ENCODE data around the gene EPHA2.

Gene EPHA2

DNA sequence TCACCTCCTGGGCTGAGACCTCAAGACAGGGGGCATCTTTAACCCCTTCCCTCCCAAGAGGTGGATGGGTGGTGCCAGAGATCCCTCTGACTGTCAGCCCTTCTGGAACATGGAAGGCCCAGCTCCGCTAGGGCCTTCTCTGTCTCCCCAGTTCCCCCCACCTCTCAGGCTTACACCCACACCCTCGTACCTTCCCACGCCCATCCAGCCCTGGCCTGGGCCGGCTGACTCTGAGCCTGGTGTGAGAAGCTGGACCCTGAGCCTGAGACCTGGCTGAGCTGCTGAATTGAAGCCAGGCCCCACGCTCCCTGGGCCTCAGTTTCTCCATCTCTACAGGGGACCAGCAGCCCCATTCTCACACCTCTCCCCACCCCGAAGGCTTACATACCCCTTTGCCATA lies 5.4 kb downstream of the EPHA2 start:
- Mint-ChIP-seq H3K9me3 (no peaks in the 10 kb centered on the region), H3K4me1 (peaks cover 6% of the 10 kb centered on the region), H3K36me3 (no peaks in the 10 kb centered on the region), H3K4me3 (no peak overlapping the region), H3K27ac (peak overlapping the region; percentile 72)
- no peak for ATAC-seq
- no peak for DNase-seq (ENCODE audit: low spot score in 2 of 2)

- Mint-ChIP-seq H3K4me3 (no peak overlapping the region), H3K4me1 (peaks cover 6% of the 10 kb centered on the region), H3K9me3 (no peaks in the 10 kb centered on the region), H3K27ac (peak overlapping the region; percentile 72), H3K36me3 (no peaks in the 10 kb centered on the region)
- no peak for ATAC-seq
- no peak for DNase-seq (ENCODE audit: low spot score in 2 of 2)
Measured at GRCh38 chr1:16149702-16150488, 6.0 kb downstream of the EPHA2 start.

DNA sequence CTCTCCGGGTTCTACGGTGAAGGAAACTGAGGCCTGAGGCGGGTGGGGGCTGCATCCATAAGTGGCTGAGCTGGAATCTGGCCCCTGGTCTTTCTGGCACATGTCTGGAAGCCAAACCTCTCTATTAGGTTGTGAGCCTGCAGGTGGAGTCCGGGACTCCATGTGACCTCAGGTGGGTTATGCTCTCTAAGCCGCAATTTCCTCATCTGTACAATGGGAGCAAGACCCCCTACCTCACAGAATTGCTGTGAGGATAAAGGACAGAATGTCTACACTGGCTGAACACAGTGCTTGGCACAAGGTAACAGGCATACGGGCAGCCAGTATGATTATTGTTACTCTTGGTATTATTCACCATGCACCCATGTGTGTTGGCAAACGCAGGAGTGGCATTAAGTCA lies 6.7 kb downstream of the EPHA2 start:
- DNase-seq (ENCODE audit: low spot score in 2 of 2), result no peak
- H3K36me3 Mint-ChIP-seq, result no peaks in the 10 kb centered on the region
- H3K9me3 Mint-ChIP-seq, result no peaks in the 10 kb centered on the region
- H3K27ac Mint-ChIP-seq, result no peak overlapping the region
- no peak for ATAC-seq
- peaks cover 6% of the 10 kb centered on the region for H3K4me1 Mint-ChIP-seq
- no peak overlapping the region for H3K4me3 Mint-ChIP-seq

DNA sequence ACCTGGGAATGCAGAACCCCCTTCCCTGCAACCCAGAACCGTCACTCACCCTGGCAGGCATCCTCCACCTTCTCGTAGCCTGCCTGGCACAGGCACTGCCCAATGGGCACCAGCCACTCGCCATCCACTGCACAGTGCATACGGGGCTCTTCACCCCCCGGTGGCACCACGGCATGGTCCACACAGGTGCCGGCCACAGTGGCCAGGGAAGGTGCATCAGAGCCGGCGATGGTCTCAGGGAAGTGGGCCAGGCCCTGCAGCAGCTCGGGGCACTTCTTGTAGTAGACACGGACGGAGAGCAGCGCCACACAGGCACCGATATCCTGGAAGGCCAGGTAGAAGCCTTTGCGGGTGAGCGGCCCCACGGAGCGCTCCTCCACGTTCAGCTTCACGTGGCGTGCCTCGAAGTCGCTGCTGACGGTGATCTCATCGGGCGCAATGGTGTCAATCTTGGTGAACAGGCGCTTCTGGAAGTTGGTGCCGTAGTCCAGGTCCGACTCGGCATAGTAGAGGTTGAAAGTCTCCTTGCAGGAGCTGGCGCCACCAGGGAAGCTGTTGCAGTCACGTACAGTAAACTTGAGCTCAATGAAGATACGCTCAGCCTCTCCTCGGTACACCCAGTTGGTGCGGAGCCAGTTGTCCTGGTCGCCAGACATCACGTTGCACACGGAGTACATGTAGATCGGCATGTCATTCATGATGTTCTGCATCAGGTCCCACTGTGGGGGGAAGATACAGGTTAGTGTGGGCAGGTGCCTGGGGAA lies 7.4 kb downstream of the EPHA2 start:
- no peak for ATAC-seq
- H3K9me3 Mint-ChIP-seq, result no peaks in the 10 kb centered on the region
- H3K27ac Mint-ChIP-seq, result no peak overlapping the region
- no peaks in the 10 kb centered on the region for H3K36me3 Mint-ChIP-seq
- H3K4me3 Mint-ChIP-seq, result no peak overlapping the region
- DNase-seq (ENCODE audit: low spot score in 2 of 2), result no peak
- H3K4me1 Mint-ChIP-seq, result peaks cover 6% of the 10 kb centered on the region

GRCh38 chr1:16147156-16147926 lies 8.5 kb downstream of the EPHA2 start:
- H3K36me3 Mint-ChIP-seq, result no peaks in the 10 kb centered on the region
- peaks cover 6% of the 10 kb centered on the region for H3K4me1 Mint-ChIP-seq
- no peak overlapping the region for H3K27ac Mint-ChIP-seq
- no peak for ATAC-seq
- no peak overlapping the region for H3K4me3 Mint-ChIP-seq
- no peaks in the 10 kb centered on the region for H3K9me3 Mint-ChIP-seq
- DNase-seq (ENCODE audit: low spot score in 2 of 2), result no peak

DNA sequence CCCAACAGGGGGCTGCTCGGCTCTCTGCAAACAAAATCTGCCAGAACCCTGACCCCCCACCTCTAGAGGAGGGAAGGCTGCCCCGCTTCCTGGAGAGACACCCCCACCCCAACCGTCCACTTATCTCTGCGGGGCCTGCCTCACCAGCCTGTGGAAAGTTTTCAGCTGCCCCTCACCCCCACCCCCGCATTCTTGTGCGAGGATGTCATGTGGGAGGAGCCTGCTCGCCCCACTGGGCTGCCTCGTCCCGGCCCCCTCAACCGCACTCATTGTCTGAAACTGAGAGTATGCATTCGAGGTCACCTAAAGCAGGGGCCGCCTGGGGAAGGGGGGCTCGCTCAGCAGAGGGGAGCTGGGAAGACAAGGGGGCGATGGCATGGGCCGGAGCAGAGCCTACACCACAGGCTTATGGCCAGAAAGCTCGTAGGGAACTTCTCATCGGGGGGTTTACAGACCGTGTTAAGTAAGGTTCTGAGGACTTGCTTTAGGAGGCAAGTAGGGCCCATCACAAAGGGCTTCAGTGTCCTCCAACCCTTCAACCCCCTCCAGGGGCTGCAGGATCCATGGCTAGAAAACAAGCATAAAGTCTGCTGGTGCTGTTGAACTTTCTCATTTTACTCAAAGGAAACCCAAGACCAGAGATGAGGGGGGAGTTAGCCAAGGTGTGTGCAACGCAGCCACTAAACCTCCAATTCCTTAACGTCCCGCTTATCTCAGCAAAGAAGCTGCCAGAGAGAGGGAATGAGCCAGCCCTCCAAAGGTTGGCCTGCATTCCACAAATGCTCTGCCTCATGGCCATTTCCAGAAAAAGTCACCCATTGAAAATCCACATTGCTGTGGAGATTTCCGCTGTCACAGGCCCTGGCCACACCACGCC lies 9.4 kb downstream of the EPHA2 start:
- no peak for ATAC-seq
- no peak overlapping the region for H3K27ac Mint-ChIP-seq
- H3K36me3 Mint-ChIP-seq, result no peaks in the 10 kb centered on the region
- peaks cover 6% of the 10 kb centered on the region for H3K4me1 Mint-ChIP-seq
- no peaks in the 10 kb centered on the region for H3K9me3 Mint-ChIP-seq
- no peak for DNase-seq (ENCODE audit: low spot score in 2 of 2)
- H3K4me3 Mint-ChIP-seq, result no peak overlapping the region

GRCh38 chr1:16145662-16146278 lies 10.1 kb downstream of the EPHA2 start:
- Mint-ChIP-seq H3K27ac (no peak overlapping the region), H3K4me3 (no peak overlapping the region), H3K4me1 (peaks cover 6% of the 10 kb centered on the region), H3K36me3 (no peaks in the 10 kb centered on the region), H3K9me3 (no peaks in the 10 kb centered on the region)
- DNase-seq (ENCODE audit: low spot score in 2 of 2) (no peak), ATAC-seq (no peak)

DNA sequence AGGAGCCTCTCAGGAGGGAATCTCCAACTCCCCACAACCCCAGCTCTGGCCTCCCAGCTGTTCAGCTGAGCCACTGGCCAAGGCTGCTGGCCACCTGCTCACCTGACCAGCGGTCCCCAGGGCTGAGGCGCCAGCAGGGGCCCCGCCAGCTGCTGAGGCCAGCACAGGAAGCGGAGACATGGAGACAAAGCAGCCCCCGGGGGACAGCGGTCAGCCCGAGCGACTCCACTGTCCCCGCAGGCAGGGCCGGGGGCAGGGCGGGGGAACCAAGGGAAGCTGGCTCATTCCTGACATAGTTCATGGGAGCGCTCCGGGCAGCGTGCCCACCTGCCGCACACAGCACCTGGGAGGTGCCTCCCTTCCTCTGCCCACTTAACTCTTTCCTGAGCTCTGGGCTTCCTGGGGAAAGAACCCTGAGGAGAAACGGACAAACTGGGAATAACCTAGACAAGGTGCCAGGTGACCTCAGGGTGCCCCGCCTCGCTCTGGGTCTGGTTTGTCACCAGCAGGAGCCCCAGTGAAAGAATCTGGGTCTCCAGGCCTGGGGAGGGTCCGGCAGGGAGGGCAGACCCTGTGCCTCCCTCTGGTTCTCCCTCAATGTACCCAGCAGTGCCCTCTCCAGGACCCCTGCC lies 10.7 kb downstream of the EPHA2 start:
- Mint-ChIP-seq H3K9me3 (no peaks in the 10 kb centered on the region), H3K4me3 (no peak overlapping the region), H3K4me1 (peaks cover 3% of the 10 kb centered on the region), H3K36me3 (no peaks in the 10 kb centered on the region), H3K27ac (no peak overlapping the region)
- no peak for ATAC-seq
- no peak for DNase-seq (ENCODE audit: low spot score in 2 of 2)

GRCh38 chr1:16144325-16145029 lies 11.4 kb downstream of the EPHA2 start:
- no peak overlapping the region for H3K4me3 Mint-ChIP-seq
- H3K9me3 Mint-ChIP-seq, result no peaks in the 10 kb centered on the region
- H3K27ac Mint-ChIP-seq, result no peak overlapping the region

GRCh38 chr1:16143566-16144324 lies 12.1 kb downstream of the EPHA2 start:
- no peak overlapping the region for H3K27ac Mint-ChIP-seq
- no peak overlapping the region for H3K4me3 Mint-ChIP-seq
- DNase-seq (ENCODE audit: low spot score in 2 of 2), result no peak
- no peaks in the 10 kb centered on the region for H3K36me3 Mint-ChIP-seq
- no peaks in the 10 kb centered on the region for H3K9me3 Mint-ChIP-seq
- peaks cover 9% of the 10 kb centered on the region for H3K4me1 Mint-ChIP-seq
- no peak for ATAC-seq

More at GRCh38 chr1:16144325-16145029, 11.4 kb downstream of the EPHA2 start:
- Mint-ChIP-seq H3K4me1 (peaks cover 4% of the 10 kb centered on the region), H3K36me3 (no peaks in the 10 kb centered on the region)
- DNase-seq (ENCODE audit: low spot score in 2 of 2) (no peak), ATAC-seq (no peak)

DNA sequence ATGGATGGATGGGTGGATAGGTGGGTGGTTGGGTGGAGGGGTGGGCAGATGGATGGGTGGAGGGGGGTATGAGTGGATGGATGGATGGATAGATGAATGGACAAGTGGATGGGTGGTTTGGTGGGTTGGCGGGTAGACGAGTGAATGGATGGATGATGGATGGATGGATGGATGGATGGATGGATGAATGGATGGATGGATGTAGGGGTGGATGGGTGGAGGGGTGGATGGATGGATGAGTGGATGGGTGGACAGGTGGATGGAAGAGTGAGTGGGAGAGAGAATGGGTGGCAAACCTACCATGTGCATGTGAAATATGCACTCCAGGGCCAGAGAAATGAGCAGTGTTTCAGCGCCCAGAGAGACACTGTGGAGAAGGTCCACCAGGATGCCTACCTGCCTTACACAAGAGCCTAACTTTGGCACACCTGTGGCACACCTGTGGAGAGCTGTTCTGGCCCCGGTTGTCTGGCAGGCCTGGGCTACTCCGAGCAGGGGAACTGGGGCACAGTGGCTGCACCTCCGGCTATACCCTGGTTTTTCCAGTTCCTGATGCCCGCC lies 12.8 kb downstream of the EPHA2 start:
- DNase-seq (ENCODE audit: low spot score in 2 of 2), result no peak
- H3K9me3 Mint-ChIP-seq, result no peaks in the 10 kb centered on the region
- H3K4me3 Mint-ChIP-seq, result no peak overlapping the region
- no peak overlapping the region for H3K27ac Mint-ChIP-seq
- ATAC-seq, result no peak
- no peaks in the 10 kb centered on the region for H3K36me3 Mint-ChIP-seq
- peaks cover 9% of the 10 kb centered on the region for H3K4me1 Mint-ChIP-seq

DNA sequence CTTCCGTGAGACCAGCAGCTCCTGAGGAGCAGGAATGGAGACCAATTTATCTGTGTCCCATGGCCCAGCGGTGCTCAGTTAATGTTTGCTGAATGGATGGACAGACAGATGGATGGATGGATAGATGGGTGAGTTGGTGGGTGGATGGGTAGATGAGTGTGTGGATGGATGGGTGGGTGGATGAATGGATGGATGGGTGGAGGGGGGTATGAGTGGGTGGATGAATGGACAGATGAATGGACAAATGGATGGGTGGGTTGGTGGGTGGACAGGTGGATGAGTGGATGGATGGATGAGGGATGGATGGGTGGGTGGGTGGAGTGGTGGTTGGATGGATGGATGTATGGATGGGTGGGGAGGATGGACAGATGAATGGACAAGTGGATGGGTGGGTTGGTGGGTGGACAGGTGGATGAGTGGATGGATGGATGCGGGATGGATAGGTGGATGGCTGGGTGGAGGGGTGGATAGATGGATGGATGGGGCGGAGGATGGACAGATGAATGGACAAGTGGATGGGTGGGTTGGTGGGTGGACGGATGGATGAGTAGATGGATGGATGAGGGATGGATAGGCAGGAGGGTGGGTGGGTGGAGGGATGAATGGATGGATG lies 13.4 kb downstream of the EPHA2 start:
- H3K9me3 Mint-ChIP-seq, result no peaks in the 10 kb centered on the region
- peak overlapping the region; percentile 75 for H3K27ac Mint-ChIP-seq

More for the DNA sequence above, 13.4 kb downstream of the EPHA2 start:
- no peaks in the 10 kb centered on the region for H3K36me3 Mint-ChIP-seq
- H3K4me1 Mint-ChIP-seq, result peaks cover 9% of the 10 kb centered on the region
- no peak for ATAC-seq
- DNase-seq (ENCODE audit: low spot score in 2 of 2), result no peak
- no peak overlapping the region for H3K4me3 Mint-ChIP-seq

Measured in stimulated activated effector memory CD8-positive, alpha-beta T cell treated with anti-CD3 and anti-CD28 coated beads, Interleukin-12 subunit alpha, Interleukin-12 subunit beta, amount 100 ng/mL, for 72 hours (primary cell).